Measurements from ENCODE around the gene OSBPL1A.

- TF ChIP-seq TARDBP (IDR thresholded peaks at IDR 0.05), result no peak
- no peak for TF ChIP-seq SP1 (IDR thresholded peaks at IDR 0.05)
- no peak for TF ChIP-seq SUZ12 (IDR thresholded peaks at IDR 0.05)
These were observed 223.6 kb downstream of the OSBPL1A start for GRCh38 chr18:24173997-24174396.
